SU-DHL-6 (cell line): ENCODE measurements around the gene MS4A18.

Source experiments
- CTCF ChIP-seq: fragments of 200-600 bp; sonication (generic); IDR thresholded peaks from one replicate; pipeline ENCODE4 v1.5.1; 2017; ENCODE audit warnings: antibody characterized with exemption, mild to moderate bottlenecking, low read length, moderate library complexity; ENCODE audit not compliant: insufficient read depth, poor library complexity, severe bottlenecking
- EZH2phosphoT487 ChIP-seq: fragments of 200-600 bp; sonication (generic), shearing (Covaris generic); conservative IDR thresholded peaks from 2 replicates; pipeline ENCODE4 v1.6.1; 2018; ENCODE audit warnings: mild to moderate bottlenecking, antibody characterized with exemption, low read length, moderate library complexity, mixed read lengths

GRCh38 chr11:60756307-60757032 lies 31.9 kb downstream of the MS4A18 start, which contains the start of gene MS4A15:
- no peak for TF ChIP-seq CTCF
- TF ChIP-seq EZH2phosphoT487: no peak
